Measurements from ENCODE around the gene BOD1. TPM values are rescaled to one million over a fixed set of nuclear protein-coding genes. Genes with fewer than 3 reads are reported as not detected.

BOD1 gene
- total RNA-seq, 2 donors from 2014 or later, result 34.8 to 35.6 TPM

DNA sequence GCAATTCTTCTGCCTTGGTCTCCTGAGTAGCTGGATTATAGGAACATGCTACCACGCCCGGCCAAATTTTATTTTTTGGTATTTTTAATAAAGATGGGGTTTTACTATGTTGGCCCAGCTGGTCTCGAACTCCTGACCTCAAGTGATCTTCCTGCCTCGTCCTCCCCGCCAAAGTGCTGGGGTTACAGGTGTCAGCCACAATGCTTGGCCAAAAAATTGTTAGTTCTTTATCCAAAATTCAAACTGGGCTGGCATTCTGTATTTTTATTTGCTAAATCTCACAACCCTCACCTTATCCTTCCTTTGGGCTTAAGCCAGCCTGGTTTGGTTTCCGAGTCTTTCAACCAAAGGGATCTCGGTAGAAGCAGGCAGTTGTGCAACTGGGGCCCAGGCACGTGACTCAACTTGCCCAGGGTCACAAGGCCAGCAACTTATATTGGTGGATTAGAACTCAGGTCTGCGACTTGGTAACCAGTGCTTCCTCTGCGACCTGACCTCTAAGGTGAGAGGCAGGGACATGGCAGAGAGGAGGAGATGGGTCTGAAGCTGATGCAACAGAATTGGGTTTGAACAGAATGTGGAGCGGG lies 26.5 kb upstream of the BOD1 start:
- no peak for DNase-seq (ENCODE audit: low spot score)
- intact Hi-C loops (cut with DNase I), result no loop called here

DNA sequence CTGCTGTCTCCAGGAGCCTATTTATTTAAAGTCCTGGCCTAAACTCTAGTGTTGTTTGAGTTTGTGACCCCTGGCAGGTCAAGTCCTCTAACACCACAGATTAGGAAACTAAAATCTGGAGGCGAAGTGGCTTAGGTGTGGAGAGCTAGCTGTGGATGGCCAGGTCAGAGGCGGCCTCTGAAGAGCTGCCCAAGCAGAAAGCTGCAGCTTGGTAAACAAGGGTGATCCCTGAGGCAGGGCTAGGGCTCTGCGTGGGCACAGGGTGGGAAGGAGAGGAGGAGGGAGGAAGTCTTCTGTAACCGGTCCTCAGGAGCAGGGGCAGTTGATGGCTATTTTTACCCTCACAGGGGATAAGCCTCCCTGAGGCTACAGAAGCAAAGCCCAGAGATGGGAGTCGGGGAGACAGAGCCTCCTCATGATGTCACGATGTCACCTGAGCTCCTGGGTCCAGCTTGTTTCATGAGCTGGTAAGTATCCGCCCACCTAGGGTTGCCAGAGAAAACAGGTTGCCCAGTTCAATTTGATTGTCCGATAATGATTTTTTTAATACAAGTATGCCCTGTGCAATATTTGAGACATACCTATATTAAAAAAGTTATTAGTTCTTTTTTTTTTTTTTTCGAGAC lies 25.9 kb upstream of the BOD1 start:
- intact Hi-C loops (cut with DNase I), result no loop called here
- DNase-seq (ENCODE audit: low spot score), result no peak

DNA sequence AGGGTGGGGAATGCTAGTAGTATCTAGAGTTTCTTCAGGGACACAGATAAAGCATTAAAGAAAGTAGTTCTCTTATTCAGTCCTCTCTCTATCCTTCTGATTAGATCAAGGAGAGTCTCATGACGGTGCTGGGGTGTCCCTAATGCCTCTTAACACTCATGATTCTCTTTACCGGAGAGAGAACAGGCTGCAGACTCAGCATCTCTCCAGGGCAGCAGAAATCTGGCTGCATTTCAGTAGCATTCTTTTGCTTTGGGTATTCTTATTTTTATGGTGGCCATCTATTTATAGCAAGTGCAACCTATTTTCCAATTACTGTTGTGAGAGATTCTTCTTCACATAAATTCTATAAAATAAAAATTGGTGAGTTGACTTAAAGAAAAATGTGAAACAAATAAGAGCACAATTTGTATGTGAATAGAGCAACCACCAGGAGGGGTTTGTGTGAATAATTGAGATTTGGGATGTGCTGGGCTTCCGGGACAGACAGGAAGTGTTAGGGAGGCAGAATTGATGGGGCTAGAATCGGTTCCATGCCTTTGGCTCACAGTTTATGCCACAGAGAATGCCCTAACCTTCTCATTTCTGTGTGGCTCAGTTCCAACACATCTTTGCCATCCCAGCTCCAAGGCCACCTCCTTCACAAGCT lies 23.8 kb upstream of the BOD1 start:
- intact Hi-C loops (cut with DNase I), result no loop called here
- no peak for DNase-seq (ENCODE audit: low spot score)

DNA sequence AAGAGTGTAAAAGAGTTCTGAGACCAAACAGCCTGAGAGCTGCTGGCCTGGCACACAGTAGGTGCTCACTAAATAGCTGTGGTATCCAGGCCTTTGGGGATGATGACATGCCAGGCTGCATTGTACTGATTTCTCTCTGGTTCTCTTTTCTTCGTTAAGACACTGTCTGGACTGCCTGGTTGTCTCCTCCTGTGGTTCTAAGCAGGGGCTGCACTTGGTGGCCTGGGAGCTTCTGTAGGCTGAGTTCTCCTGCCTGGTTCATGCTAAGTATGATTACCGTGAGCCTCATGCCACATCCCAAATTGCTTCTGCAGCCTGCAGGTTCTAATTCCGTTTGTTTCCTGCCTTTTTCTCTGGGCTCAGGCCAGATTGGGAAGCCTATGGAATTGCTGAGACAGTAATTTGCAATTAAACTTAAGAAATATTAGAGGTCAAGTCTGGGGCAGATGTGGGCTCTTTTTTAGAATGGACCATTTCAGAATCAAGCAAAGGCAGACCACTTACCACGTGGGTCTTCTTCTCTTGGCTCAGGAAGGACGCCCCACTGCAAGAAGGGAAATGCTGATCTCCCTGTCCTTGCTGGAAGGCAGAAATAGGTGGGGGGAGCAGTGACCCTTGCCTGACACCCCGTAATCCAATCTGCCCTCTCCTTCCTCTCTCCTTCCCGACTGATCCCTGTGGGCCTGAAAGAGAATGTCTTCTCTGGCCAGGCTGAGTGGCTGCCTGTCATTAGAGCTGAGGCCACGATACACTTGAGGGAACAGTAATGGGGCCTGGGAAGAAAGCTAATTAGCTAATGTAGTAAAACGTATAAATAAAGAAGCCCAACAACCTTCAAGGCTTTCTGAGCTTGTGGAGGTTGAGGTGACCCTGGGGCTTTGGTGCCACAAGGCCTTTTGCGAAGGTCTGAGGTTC lies 21.9 kb upstream of the BOD1 start:
- intact Hi-C loops (cut with DNase I), result no loop called here

DNA sequence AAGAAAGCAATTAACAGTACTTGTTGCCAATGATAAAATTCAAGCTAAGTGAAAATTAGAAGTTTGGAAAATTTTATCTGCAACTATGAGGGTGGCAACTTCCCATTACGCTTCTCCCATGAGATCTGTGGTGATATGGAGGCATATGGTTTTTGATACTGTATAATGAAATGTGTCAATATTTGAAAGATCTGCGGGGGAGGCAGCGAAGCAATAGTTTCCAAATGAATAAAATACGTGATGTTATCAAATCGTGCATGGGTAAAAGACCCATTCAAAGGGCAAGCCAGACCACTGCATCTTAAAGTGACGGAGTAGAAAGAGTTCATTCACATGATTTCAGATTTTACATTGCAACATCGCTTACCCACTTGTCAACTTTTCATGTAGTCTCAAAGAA lies 20.9 kb upstream of the BOD1 start:
- DNase-seq (ENCODE audit: low spot score), result no peak
- intact Hi-C loops (cut with DNase I), result no loop called here

More for the DNA sequence above, 21.9 kb upstream of the BOD1 start:
- DNase-seq (ENCODE audit: low spot score), result no peak

DNA sequence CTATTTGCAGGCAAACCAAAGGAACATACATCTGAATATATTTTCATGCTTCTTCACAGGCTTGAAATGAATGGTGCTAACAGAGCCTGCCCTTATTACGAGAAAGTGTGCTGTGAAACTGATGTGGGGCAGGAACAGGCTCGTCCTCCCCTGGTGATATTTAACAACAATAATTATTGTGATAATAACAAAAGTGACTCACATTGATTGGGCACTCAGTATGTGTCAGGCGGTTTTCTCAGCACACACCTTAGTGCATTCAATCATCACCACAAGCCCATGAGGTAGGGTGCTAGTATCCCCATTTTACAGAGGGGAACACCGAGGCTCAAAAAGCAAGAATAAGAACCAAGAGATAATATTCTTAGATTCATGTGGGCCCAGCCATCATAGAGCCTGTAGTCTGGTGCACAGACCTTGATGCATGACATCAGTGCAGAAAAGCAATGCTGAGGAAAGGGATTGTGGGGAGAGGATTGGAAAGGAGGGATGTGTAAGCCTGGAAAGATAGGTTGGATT lies 18.1 kb upstream of the BOD1 start:
- intact Hi-C loops (cut with DNase I), result no loop called here
- no peak for DNase-seq (ENCODE audit: low spot score)

DNA sequence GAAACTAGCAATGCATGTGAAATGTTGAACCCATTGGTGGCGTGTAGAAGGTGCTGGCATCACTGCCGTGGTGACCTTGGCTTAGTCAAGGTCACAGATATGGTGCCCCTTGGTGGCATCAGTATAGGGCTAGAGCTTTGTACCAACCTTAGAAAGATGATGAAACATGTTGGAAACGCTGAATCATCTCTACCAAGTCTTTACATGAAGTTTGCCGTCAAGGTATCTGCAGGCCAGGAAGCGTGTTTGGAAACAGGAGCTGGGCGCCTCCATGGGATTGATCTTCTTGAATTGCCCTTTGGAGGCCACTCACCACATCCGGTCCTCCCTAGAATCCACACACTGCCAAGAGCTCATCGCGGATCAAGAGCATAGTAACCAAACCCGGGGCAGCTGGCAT lies 16.9 kb upstream of the BOD1 start:
- intact Hi-C loops (cut with DNase I), result no loop called here
- DNase-seq (ENCODE audit: low spot score), result no peak

DNA sequence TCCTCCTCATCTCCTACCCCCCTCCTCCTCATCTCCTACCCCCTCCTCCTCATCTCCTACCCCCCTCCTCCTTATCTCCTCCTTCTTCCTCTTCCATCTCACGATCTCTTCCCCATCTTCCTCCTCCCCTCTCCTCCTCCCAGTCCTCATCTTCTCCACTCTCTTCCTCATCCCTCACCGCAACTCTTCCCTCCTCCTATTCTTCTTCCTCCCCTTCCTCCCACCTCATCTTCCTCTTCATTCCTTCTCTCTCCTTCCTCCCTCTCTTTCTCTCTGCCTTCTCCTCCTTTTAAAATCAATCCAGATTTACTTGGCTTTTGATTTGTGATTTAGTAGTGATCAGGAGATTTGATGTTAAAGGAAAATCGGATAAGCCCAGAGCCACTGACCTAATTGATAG lies 15.0 kb upstream of the BOD1 start:
- DNase-seq (ENCODE audit: low spot score), result no peak
- intact Hi-C loops (cut with DNase I), result no loop called here

DNA sequence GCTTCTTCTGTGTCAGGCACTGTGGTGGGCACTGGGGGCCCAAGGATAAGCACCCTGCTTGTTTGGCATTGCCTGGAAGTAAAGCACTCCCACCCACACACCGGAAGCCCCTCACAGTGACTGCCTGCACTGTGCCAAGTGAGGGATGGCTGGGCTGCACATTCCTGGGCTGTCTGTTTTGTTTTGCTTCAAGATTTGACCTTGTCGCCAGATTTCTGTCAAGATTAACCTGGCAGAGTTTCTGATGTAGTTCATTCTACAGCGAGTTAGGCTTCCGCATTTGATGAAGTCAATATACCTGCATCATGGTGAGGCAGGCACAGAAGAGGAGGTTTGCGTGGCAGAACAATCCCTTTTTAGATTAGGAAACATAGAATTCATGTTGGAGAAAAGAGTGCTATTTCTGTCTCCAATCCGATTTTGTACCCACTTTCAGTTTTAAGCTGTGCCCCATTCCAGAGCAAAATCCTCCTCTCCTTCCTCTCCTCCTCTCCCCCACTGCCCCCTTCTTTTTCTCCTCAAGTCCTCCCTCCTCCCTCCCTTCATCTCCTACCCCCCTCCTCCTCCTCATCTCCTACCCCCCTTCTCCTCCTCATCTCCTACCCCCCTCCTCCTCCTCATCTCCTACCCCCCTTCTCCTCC lies 14.4 kb upstream of the BOD1 start:
- intact Hi-C loops (cut with DNase I), result no loop called here
- no peak for DNase-seq (ENCODE audit: low spot score)

DNA sequence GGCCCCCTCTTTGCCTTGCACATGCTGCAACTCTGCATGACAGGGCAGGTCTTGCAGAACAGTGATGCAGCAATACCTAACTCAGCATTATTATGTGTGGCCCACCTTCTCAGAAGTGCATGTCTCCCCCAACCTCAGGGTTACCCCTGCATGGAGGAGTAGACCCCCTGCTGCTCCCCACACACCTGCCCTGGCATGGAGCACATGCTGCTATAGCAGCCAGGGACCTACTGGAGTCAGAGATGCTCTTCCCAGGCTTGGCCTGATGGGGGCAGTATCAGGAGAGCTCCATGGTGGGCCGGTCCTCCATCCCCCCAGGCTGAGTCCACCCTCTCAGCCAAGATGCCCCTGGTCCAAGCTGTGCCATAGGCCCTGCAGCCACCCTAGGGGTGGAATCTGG lies 13.2 kb upstream of the BOD1 start:
- intact Hi-C loops (cut with DNase I), result no loop called here
- no peak for DNase-seq (ENCODE audit: low spot score)

DNA sequence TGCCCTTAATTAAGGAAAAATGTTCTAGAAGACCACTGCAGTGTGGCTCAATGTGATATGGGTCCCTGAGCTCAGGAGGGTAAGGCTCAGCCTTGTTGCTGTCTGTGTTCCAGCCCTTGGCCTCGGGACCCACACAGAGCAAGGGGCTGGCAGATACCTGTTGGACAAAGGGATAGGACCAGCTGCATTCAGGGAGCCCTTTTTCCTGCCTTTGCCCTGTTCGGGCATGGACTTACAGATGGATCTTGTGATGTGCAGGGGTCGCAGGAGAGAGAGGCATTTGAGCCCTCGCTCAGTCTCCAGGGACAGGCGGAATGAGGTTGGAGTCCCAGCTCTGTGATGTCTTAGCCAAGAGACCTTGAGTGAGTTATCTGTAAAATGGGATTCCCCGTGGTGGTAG lies 12.1 kb upstream of the BOD1 start:
- intact Hi-C loops (cut with DNase I), result no loop called here
- no peak for DNase-seq (ENCODE audit: low spot score)

DNA sequence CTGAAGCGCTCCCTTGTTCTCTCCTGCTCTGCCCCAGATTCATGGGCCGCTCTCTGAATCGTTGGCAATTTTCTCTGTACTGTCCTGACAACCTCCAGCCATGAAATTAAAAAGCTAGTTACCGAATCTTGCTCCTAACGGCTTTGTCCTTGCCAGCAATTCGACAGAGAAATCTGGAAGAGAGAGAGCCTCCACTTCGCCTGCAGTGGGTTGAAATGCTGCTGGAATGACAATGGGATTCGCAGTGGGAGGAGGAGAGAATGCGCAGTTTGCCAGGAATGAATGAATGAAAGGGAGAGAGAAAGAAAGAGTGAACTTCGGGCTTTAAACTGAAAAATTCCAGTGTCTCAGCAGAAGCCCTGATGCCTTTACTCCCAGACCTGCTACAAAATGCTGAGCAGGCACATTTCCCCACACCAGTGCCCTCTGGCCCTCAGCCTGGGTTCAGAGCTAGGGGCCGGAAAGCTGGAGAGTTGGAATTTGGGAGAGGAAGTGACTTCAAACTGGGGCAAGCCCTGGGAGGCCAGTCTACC lies 11.5 kb upstream of the BOD1 start:
- intact Hi-C loops (cut with DNase I), result no loop called here

DNA sequence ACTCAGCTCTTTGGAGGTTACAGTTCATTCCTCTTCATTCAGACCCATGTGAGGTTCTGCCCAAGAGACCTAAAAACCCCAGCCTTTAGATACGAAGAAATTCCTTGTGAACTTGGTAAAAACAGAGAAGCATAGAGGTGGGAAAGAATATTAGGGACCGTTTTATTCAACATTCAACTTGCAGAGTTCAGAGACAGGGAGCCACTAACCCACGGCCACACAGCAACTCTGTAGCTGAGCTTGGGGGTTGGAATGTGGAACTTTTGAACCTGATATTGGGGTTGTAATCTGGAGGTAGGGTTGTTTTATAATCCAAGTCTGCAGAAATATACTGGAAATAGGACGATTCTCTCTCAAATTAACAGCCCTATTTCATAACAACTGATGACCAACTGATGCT lies 10.8 kb upstream of the BOD1 start:
- intact Hi-C loops (cut with DNase I), result no loop called here
- no peak for DNase-seq (ENCODE audit: low spot score)

More for the DNA sequence above, 11.5 kb upstream of the BOD1 start:
- DNase-seq (ENCODE audit: low spot score), result no peak

DNA sequence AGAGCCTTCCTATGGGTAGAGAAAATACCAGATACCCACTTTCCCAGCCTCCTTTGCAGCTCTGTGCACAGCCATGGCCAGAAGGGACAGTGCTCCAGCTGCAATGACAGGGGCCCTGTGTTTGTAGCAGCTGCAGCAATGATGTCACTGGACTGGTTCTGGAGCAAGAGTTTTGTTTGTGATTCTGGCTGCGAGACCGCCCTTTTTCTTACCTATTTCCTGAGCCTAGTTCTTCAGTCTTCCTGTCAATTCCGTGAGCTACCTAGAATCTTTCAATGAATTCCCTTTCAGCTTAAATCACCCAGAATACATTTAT lies 10.0 kb upstream of the BOD1 start:
- intact Hi-C loops (cut with DNase I), result no loop called here
- no peak for DNase-seq (ENCODE audit: low spot score)

DNA sequence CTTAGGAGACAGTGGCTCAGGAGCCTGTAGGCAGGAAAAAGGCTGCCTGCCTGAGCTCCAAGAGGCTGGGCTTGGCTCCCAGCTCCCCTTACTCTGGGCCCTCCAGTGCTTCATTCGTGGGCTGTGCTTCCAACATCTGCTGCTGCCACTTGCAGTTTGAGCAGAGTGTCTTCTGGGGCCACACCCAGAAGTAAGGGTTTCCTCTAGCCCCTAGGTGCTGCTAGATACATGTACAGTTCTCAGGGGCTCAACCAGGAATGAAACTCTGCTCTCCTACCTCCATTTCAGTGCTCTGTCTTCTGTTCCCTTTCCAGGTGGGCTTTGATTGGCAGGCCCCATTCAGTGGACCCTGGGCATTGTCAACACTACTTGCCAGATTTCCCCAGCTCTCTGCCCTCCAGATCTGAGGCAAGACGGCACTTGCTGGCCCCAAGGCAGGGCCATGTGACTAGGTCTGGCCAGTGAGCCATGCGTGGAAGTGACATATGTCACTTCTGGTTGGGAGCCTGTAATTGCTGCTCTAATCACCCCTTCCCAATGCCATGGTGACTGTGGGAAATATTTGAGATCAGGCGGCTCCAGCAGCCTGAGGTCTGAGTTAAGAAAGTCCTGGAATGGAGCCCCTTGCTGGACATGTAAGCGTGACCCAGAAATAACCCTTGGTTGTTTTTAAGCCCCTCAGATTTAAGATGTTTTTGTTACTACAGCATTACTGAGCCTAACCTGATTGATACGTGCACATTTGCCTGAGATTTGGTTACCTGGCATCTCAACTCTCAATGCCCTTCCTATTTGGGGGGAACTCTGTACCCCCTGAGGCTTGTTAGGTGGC lies 9.4 kb upstream of the BOD1 start:
- DNase-seq (ENCODE audit: low spot score), result no peak
- intact Hi-C loops (cut with DNase I), result no loop called here

DNA sequence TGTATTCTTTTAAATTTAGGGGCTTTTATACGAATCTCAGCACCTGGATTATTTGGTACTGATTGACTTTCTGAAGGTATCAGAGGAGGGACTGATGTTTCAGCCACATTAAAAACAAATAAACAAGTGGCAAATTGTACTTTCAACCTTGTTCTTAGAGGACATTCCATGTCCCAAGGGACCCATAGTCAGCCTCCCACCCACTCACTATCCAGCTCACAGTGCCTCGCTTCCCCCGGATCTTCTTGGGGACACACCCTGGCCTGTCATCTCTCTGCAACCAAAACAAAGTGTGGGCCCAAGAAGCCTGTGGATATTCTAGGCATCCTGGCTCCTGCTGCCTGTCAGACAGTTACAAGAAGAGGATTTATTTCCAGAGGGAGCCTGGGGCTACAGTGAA lies 8.8 kb upstream of the BOD1 start:
- DNase-seq (ENCODE audit: low spot score), result no peak
- intact Hi-C loops (cut with DNase I), result no loop called here

DNA sequence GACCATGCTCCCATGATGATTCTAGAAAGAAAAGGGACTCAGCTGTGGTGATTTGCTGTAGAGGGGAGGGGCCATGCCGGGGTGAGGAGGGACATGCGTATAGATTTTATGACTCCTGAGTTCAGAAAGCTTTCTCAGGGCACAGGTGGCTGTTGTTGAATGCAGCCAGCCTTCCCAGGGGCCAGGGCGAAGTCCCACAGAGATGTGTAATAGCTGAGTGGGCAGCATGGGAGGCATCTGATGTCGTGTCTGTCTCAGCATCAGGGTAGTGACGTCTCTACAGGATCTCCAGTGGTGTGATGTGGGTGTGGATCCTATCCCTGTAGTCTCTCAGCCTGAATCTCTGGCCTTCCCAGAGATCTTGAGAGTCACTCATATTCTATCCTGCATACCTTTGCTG lies 7.8 kb upstream of the BOD1 start:
- DNase-seq (ENCODE audit: low spot score), result no peak
- intact Hi-C loops (cut with DNase I), result loop anchor here in 1 of 2 donors (5.0 kb wide), 2 partner anchors 348 to 363 kb away; partner anchors contain the start of gene C5orf47

DNA sequence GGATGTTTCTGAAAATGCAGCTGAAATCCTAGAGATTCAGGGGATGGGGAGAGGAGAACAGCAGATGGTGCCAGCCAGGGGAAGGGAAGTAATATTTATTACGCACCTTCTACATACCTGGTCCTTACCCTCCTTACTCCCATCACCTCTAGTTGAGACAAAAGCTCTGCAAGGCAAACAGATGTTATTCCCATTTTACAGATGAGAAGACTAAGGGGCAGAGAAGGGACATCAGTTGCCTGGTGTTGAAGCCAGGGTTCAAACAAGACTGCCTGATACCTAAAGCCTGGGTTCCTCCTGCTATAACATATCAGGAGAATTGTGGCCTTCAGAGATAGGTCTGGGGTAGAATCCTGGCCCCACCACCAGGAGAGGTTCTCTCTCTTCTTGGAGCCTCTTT lies 7.3 kb upstream of the BOD1 start:
- no peak for DNase-seq (ENCODE audit: low spot score)
- intact Hi-C loops (cut with DNase I), result loop anchor here in 1 of 2 donors (5.0 kb wide), 2 partner anchors 349 to 364 kb away; partner anchors contain the start of gene C5orf47

Measured in posterior vena cava (tissue), 2 donors.